HepG2 (cell line): ENCODE measurements around the gene ZBTB20. TPM values are rescaled to one million over a fixed set of nuclear protein-coding genes. Genes with fewer than 3 reads are reported as not detected.

ENCODE experiments used
- ATAC-seq: fragments of 200-7000 bp; cut with Tn5 transposase; 3 replicates; pipeline ENCODE4 v1.9.1; 2020; ENCODE audit warnings: mild to moderate bottlenecking, moderate library complexity
- BruUV-seq: library from RNA; stranded (reverse); fragments of 400-500 nt; replicated peaks from 2 replicates; lab custom pipeline; 2021; lab: Mats Ljungman, UMichigan
- CTCF ChIA-PET: fragments of 300-600 bp; formaldehyde crosslinking; extraction: SDS; loops from one replicate; lab custom pipeline; 2021; ENCODE audit warnings: low total read pairs, inconsistent platforms, low intra/inter-chr PET ratio; lab: Yijun Ruan, JAX
- POLR2A ChIA-PET: fragments of 350-600 bp; sonication (Branson Sonifier 250); formaldehyde crosslinking; loops from one replicate; lab custom pipeline; 2020; ENCODE audit warnings: antibody characterized with exemption, inconsistent platforms; lab: Yijun Ruan, JAX
- DNase-seq: peaks from one replicate; pipeline ENCODE4 v3.0.0-alpha.2; 2015; ENCODE audit warnings: low spot score
- FAIRE-seq: peaks from 3 replicates; lab custom pipeline; 2011; peaks lifted over from hg19 to GRCh38; lab: Jason Lieb, UNC
- H2AFZ ChIP-seq: one replicate; pipeline ENCODE4 v1.6.1; 2011; ENCODE audit warnings: low read length, inconsistent platforms
- H3K27ac ChIP-seq: fragments of 300-600 bp; 3 replicates; pipeline ENCODE4 v1.8.0; 2011; ENCODE audit warnings: mixed run types, mild to moderate bottlenecking, mixed read lengths, low read length, inconsistent platforms; ENCODE audit not compliant: insufficient read depth; ENCODE audit errors: extremely low read length
- H3K27me3 ChIP-seq, 2 experiments: fragments of 200-600 bp in 1 of 2; 2 replicates in 1 of 2; 3 replicates in 1 of 2; pipeline versions ENCODE4 v1.6.0 to v1.8.0; 2011; ENCODE audit warnings: low read length in 2 of 2, mild to moderate bottlenecking in 2 of 2, moderate library complexity in 2 of 2, inconsistent platforms in 1 of 2; ENCODE audit not compliant: insufficient read depth in 2 of 2, control insufficient read depth in 1 of 2
- H3K36me3 ChIP-seq, 2 experiments: fragments of 200-600 bp in 1 of 2; replicated peaks in 1 of 2; 2 replicates in 1 of 2; 3 replicates in 1 of 2; pipeline versions ENCODE4 v1.5.1 to v1.8.0; 2011; ENCODE audit warnings: low read length in 2 of 2, inconsistent platforms in 1 of 2; ENCODE audit not compliant: insufficient read depth in 2 of 2, control insufficient read depth in 1 of 2
- H3K4me1 ChIP-seq: 2 replicates; pipeline ENCODE4 v1.5.1; 2012; ENCODE audit warnings: low read length, inconsistent platforms; ENCODE audit not compliant: insufficient read depth
- H3K4me2 ChIP-seq: 2 replicates; pipeline ENCODE4 v1.6.0; 2011; ENCODE audit warnings: low read depth, low read length, inconsistent platforms
- H3K4me3 ChIP-seq, 3 experiments: fragments of 200-600 bp in 1 of 3; sonication (generic), shearing (Covaris generic) in 1 of 3; replicated peaks in 1 of 3; 2 replicates each; pipeline ENCODE4 v1.5.1; 2011 to 2016; ENCODE audit warnings: low read length in 3 of 3, inconsistent platforms in 2 of 3, low read depth in 2 of 3, mild to moderate bottlenecking in 2 of 3, control low read depth in 1 of 3, mixed read lengths in 1 of 3; ENCODE audit not compliant: insufficient read depth in 1 of 3
- H3K79me2 ChIP-seq: one replicate; pipeline ENCODE4 v1.6.1; 2011; ENCODE audit warnings: low read length, inconsistent platforms; ENCODE audit not compliant: insufficient read depth
- H3K9ac ChIP-seq: 2 replicates; pipeline ENCODE4 v1.6.0; 2011; ENCODE audit warnings: mild to moderate bottlenecking, low read depth, low read length, inconsistent platforms; ENCODE audit not compliant: insufficient read depth
- H3K9me3 ChIP-seq: 2 replicates; pipeline ENCODE4 v1.5.1; 2012; ENCODE audit warnings: mild to moderate bottlenecking, low read length
- H4K20me1 ChIP-seq: 2 replicates; pipeline ENCODE4 v1.6.0; 2011; ENCODE audit warnings: inconsistent platforms, mild to moderate bottlenecking, low read length, moderate library complexity; ENCODE audit not compliant: insufficient read depth
- E2F1 ChIP-seq: sonication (generic); formaldehyde crosslinking; IDR thresholded peaks from 2 replicates; pipeline ENCODE4 v1.5.0; 2020; ENCODE audit warnings: missing genetic modification reagents
- ERF ChIP-seq: IDR thresholded peaks from 2 replicates; pipeline ENCODE4 v1.6.1; 2018; ENCODE audit warnings: missing biosample characterization, missing genetic modification reagents
- FOXA1 ChIP-seq, 2 experiments: fragments of 450-650 bp in 1 of 2; sonication (generic) in 1 of 2; formaldehyde crosslinking in 1 of 2; IDR thresholded peaks; 2 replicates each; pipeline versions ENCODE4 v1.4.0 to v1.6.1; 2016 to 2020; ENCODE audit warnings: missing genetic modification reagents in 1 of 2
- IRF1 ChIP-seq: sonication (generic); formaldehyde crosslinking; IDR thresholded peaks from 2 replicates; pipeline ENCODE4 v1.4.0; 2020; ENCODE audit warnings: low read depth, mild to moderate bottlenecking, missing genetic modification reagents
- KLF16 ChIP-seq, 2 experiments: sonication (generic) in 1 of 2; formaldehyde crosslinking in 1 of 2; IDR thresholded peaks; 2 replicates each; pipeline versions ENCODE4 v1.6.1 to v1.8.0; 2016 to 2023; ENCODE audit warnings: missing genetic modification reagents in 2 of 2, missing compliant biosample characterization in 1 of 2
- MBNL3 ChIP-seq: fragments of 250-450 bp; sonication (Bioruptor Pico); conservative IDR thresholded peaks from 2 replicates; pipeline ENCODE4 v1.8.0; 2022; ENCODE audit warnings: mild to moderate bottlenecking, inconsistent platforms
- NCOA1 ChIP-seq: sonication (generic); formaldehyde crosslinking; IDR thresholded peaks from 2 replicates; pipeline ENCODE4 v1.9.0; 2021; ENCODE audit warnings: missing genetic modification reagents
- NFKB2 ChIP-seq: sonication (generic); formaldehyde crosslinking; IDR thresholded peaks from 2 replicates; pipeline ENCODE4 v1.4.0; 2020; ENCODE audit warnings: missing genetic modification reagents, borderline replicate concordance
- PRDM4 ChIP-seq: sonication (generic); formaldehyde crosslinking; IDR thresholded peaks from 2 replicates; pipeline ENCODE4 v1.9.0; 2021; ENCODE audit warnings: missing genetic modification reagents, borderline replicate concordance
- SKIL ChIP-seq: sonication (generic); formaldehyde crosslinking; IDR thresholded peaks from 2 replicates; pipeline ENCODE4 v1.8.0; 2022; ENCODE audit warnings: missing genetic modification reagents, mild to moderate bottlenecking, moderate library complexity, borderline replicate concordance
- ZFP1 ChIP-seq: IDR thresholded peaks from 2 replicates; pipeline ENCODE4 v1.6.1; 2016
- ZNF136 ChIP-seq: sonication (generic); formaldehyde crosslinking; IDR thresholded peaks from 2 replicates; pipeline ENCODE4 v1.8.1; 2022; ENCODE audit warnings: low read depth, mild to moderate bottlenecking, moderate library complexity, missing genetic modification reagents
- ZSCAN30 ChIP-seq: sonication (generic); formaldehyde crosslinking; IDR thresholded peaks from 2 replicates; pipeline ENCODE4 v1.5.0; 2020; ENCODE audit warnings: mild to moderate bottlenecking, missing genetic modification reagents
- WGBS: methylation state at CpG from one replicate; pipeline ENCODE4 v1.1.6; 2017; ENCODE audit warnings: low lambda C conversion rate; 5-methylcytosine and 5-hydroxymethylcytosine counted together
- in situ Hi-C: cut with HindIII; loops from 2 replicates; pipeline ENCODE4 v1.10.0; 2017; ENCODE audit warnings: low pct_unique_long_range_greater_than_20kb; ENCODE audit not compliant: extremely low pct_ligation_motif_present
- intact Hi-C: fragments of 100-400 bp; cut with micrococcal nuclease; formaldehyde crosslinking; loops from one replicate; pipeline ENCODE4 v1.10.0; 2022; ENCODE audit not compliant: unreplicated experiment
- polyA plus RNA-seq, 8 experiments: library from polyadenylated mRNA; depleted of rRNA in 3 of 8; stranded (reverse) in 7 of 8; unstranded in 1 of 8; fragments of >200 nt; fragmentation: Illumina TruSeq in 4 of 8; extraction: Trizol in 4 of 8; gene quantifications; 2 replicates each; pipeline versions ENCODE4 v1.2.1 to v1.2.3, GENCODE V29; 2011 to 2016; ENCODE audit warnings: low read depth in 4 of 8, missing spikeins in 1 of 8, mixed read lengths in 1 of 8; ENCODE audit not compliant: insufficient read depth in 1 of 8
- total RNA-seq, 5 experiments: library from RNA; depleted of rRNA; stranded (reverse); fragments of >200 nt; fragmentation: Illumina TruSeq; extraction: Trizol; gene quantifications; 2 replicates each; pipeline ENCODE4 v1.2.3, GENCODE V29; 2016; ENCODE audit warnings: low read depth in 1 of 5

Gene ZBTB20
- total and polyA plus RNA-seq, 2 of the 13 experiments (the other 11 are each of a cell fraction or from before 2014, with no cell fraction given) = 1.9 to 8.8 TPM

GRCh38 chr3:114400371-114400770 is 746.7 kb downstream of the ZBTB20 start (continued):
- TF ChIP-seq ZFP1 (no peak), ZNF136 (CRISPR knock-in tag) (no peak)

GRCh38 chr3:114394551-114394950 is 752.5 kb downstream of the ZBTB20 start:
- H4K20me1 ChIP-seq = no peaks in the 10 kb centered on the region; the same call in 1 of the 2 replicates
- no peak overlapping the region for H3K4me3 ChIP-seq
- DNase-seq (no peak), ATAC-seq (no peak), FAIRE-seq (no peak)
- H3K9me3 ChIP-seq = no peaks in the 10 kb centered on the region
- no peaks in the 10 kb centered on the region for H3K27me3 ChIP-seq
- in situ Hi-C loops (no loop called here), intact Hi-C loops (no loop called here)
- no peak overlapping the region for H2AFZ ChIP-seq
- POLR2A ChIA-PET = no interaction called here
- CTCF ChIA-PET = no interaction called here
- H3K79me2 ChIP-seq = no peaks in the 10 kb centered on the region
- H3K4me2 ChIP-seq = no peak overlapping the region
- no peaks in the 10 kb centered on the region for H3K4me1 ChIP-seq
- no peak overlapping the region for H3K27ac ChIP-seq
- no peak overlapping the region for H3K9ac ChIP-seq
- no peaks in the 10 kb centered on the region for H3K36me3 ChIP-seq
- no TSS peak for BruUV-seq
- 88% methylated on average over 2 of the region's 2 CpGs for WGBS
- TF ChIP-seq ZSCAN30 (no peak), ERF (no peak), MBNL3 (no peak), PRDM4 (CRISPR knock-in tag) (no peak), KLF16 (CRISPR knock-in tag; IDR thresholded peaks at IDR 0.05) (no peak), NFKB2 (CRISPR knock-in tag) (no peak), IRF1 (CRISPR knock-in tag) (no peak), FOXA1 (IDR thresholded peaks at IDR 0.05) (no peak), FOXA1 (CRISPR knock-in tag; IDR thresholded peaks at IDR 0.05) (no peak), NCOA1 (CRISPR knock-in tag) (no peak), E2F1 (no peak), SKIL (no peak)
